Common myeloid progenitor, CD34-positive (primary cell): ENCODE results near the gene SMARCE1.

Experiments used
- CTCF ChIA-PET: fragments of 350-600 bp; sonication (Branson Sonifier 250); formaldehyde crosslinking; loops from one replicate; lab custom pipeline; 2021; ENCODE audit warnings: antibody characterized with exemption; lab: Charles Lee
- POLR2A ChIA-PET: fragments of 350-600 bp; sonication (Branson Sonifier 250); formaldehyde crosslinking; loops from one replicate; lab custom pipeline; 2021; ENCODE audit warnings: antibody characterized with exemption; lab: Charles Lee
- DNase-seq, 3 donors: peaks; one replicate each; pipeline versions ENCODE4 v3.0.0 to v3.0.0-alpha.2; 2013
- H3K27ac ChIP-seq, 2 experiments: 1 replicate in 1 of 2; 2 replicates in 1 of 2; pipeline ENCODE4 v1.7.0; 2013; ENCODE audit warnings: inconsistent platforms in 2 of 2, low read length in 2 of 2, mild to moderate bottlenecking in 2 of 2, low read depth in 1 of 2, moderate library complexity in 1 of 2; ENCODE audit not compliant: severe bottlenecking in 2 of 2, insufficient read depth in 1 of 2, poor library complexity in 1 of 2
- H3K27me3 ChIP-seq, 5 experiments: replicated peaks in 2 of 5; 1 replicate in 3 of 5; 2 replicates in 2 of 5; pipeline versions ENCODE4 v1.6.1 to v1.7.0; 2013; ENCODE audit warnings: low read length in 4 of 5, mild to moderate bottlenecking in 2 of 5, moderate library complexity in 2 of 5, inconsistent platforms in 1 of 5; ENCODE audit not compliant: insufficient read depth in 5 of 5, control insufficient read depth in 4 of 5
- H3K36me3 ChIP-seq, 4 experiments: 1 replicate in 2 of 4; 2 replicates in 2 of 4; pipeline versions ENCODE4 v1.6.1 to v1.7.0; 2013; ENCODE audit warnings: low read length in 3 of 4, control low read depth in 1 of 4, mild to moderate bottlenecking in 1 of 4; ENCODE audit not compliant: control insufficient read depth in 4 of 4, insufficient read depth in 4 of 4
- H3K4me1 ChIP-seq, 4 experiments: 1 replicate in 3 of 4; 2 replicates in 1 of 4; pipeline versions ENCODE4 v1.6.1 to v1.7.1; 2013; ENCODE audit warnings: low read length in 3 of 4, mild to moderate bottlenecking in 3 of 4, control low read depth in 1 of 4, inconsistent platforms in 1 of 4, moderate library complexity in 1 of 4; ENCODE audit not compliant: control insufficient read depth in 4 of 4, insufficient read depth in 4 of 4; ENCODE audit errors: control extremely low read depth in 1 of 4
- H3K4me3 ChIP-seq, 7 experiments: 1 replicate in 4 of 7; 2 replicates in 3 of 7; pipeline versions ENCODE4 v1.5.1 to v1.7.0; 2013; ENCODE audit warnings: mild to moderate bottlenecking in 7 of 7, low read length in 6 of 7, moderate library complexity in 6 of 7, inconsistent platforms in 2 of 7, low read depth in 2 of 7, control low read depth in 1 of 7; ENCODE audit not compliant: insufficient read depth in 4 of 7, control insufficient read depth in 1 of 7; ENCODE audit errors: extremely low read depth in 1 of 7
- H3K9me3 ChIP-seq, 5 experiments: 1 replicate in 4 of 5; 2 replicates in 1 of 5; pipeline versions ENCODE4 v1.6.1 to v1.7.1; 2013; ENCODE audit warnings: low read length in 4 of 5, mild to moderate bottlenecking in 2 of 5, inconsistent platforms in 1 of 5, low read depth in 1 of 5, moderate library complexity in 1 of 5; ENCODE audit not compliant: control insufficient read depth in 4 of 5, insufficient read depth in 2 of 5; ENCODE audit errors: control extremely low read depth in 1 of 5
- WGBS: methylation state at CpG from one replicate; pipeline ENCODE4 v1.1.5; 2013; ENCODE audit not compliant: insufficient coverage; 5-methylcytosine and 5-hydroxymethylcytosine counted together

SMARCE1 gene

DNA sequence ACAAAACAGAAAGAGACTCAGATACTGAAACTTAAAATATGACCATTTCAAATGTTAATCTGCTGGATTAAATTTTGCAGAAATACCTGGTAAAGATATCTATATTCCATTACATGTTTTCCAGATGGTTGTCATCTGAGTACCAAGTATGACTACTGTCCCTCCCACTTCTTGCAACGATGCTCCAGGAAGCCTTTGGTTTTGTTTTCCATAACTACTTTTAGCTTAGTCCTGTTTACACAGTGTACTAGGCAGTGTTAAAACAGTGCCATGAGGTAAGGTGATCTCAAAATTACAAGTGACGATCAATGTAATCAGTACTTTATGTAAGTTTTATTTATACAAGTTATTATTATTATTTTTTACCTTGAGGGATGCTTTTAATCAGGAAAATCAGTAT is 17.8 kb downstream of the SMARCE1 start:
- no peak overlapping the region for H3K27ac ChIP-seq
- WGBS = no CpG with 5 or more reads among the region's 2 CpGs
- no peaks in the 10 kb centered on the region for H3K27me3 ChIP-seq
- H3K4me1 ChIP-seq = no peaks in the 10 kb centered on the region
- ChIA-PET POLR2A (no interaction called here), CTCF (interaction anchor here (1.4 to 2.8 kb wide), 2 partner anchors 10 to 11 kb away, joined by 3 to 7 read pairs; no protein-coding TSS in a partner anchor)
- no peak overlapping the region for H3K4me3 ChIP-seq
- no peak for DNase-seq
- no peaks in the 10 kb centered on the region for H3K9me3 ChIP-seq
- H3K36me3 ChIP-seq = peaks cover 20 to 78% (median 46%) of the 10 kb centered on the region in 4 experiments

DNA sequence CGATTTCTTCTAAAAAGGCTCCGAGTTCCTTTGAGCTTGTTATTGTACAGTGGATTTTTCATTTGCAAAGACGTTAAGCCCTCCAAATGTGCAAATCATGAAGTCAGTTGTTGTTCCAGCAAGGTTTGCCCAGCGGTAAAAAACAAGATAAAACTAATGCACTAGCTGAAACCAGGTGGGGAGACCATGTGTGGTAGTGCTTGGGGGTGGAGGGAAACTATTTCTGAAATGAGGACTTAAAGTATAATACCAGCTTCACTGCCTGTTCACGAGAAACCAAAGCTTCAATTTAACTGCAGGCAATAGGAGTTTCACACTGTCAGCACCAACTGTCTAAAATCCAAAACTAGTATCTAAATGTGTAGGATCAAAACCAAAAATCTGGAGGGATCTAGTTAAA is 22.3 kb downstream of the SMARCE1 start:
- H3K27me3 ChIP-seq = peaks cover 0 to 5% (median 3%) of the 10 kb centered on the region in 5 experiments
- CTCF ChIA-PET = interaction anchor here (0.9 to 2.6 kb wide), 6 partner anchors 10 to 66 kb away, joined by 3 to 9 read pairs (median 4); no protein-coding TSS in a partner anchor
- 81% methylated on average over 4 of the region's 5 CpGs for WGBS
- no peak for DNase-seq
- no peaks in the 10 kb centered on the region for H3K9me3 ChIP-seq
- no peak overlapping the region for H3K4me3 ChIP-seq
- POLR2A ChIA-PET = interaction anchor here (0.5 kb wide), 1 partner anchor 1953 kb away, joined by 3 read pairs; no protein-coding TSS in a partner anchor
- peaks cover 5 to 33% (median 19%) of the 10 kb centered on the region in 4 experiments for H3K36me3 ChIP-seq
- H3K27ac ChIP-seq = no peak overlapping the region
- peaks cover 10 to 18% (median 12%) of the 10 kb centered on the region in 4 experiments for H3K4me1 ChIP-seq

DNA sequence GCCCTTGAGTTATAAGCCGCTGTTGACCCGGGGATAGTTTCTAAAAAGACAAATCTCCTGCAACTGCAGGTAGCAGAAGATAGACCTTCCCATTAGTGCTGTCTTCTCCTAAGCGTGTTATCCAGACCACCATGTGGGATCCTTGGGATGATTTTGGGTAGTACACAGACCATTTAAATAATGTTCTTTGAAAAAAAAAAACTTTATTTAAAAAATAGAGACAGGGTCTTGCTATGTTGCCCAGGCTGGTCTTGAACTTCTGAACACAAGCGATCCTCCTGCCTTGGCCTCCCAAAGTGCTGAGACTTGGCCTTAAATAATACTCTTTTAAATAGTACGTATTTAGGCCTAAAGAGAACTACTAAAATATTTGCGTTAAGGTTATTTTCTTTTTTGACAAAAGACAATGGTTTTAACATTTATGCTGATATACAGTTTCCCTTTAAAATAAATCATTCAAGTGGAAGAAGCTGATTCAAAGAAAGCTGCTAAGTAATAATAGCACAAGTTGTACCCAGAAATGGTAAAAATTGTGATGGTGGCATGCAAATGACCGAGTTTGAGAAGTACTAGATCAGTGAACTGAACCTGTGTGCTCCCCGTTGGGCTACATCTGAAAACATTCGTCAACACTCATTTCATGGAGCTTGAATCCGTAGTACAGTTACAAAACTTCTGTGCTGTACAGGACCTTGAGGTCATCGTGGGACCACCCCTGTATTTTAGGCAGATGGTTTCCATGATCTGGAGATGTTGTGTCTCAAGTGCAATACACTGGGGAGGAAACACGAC is 24.0 kb downstream of the SMARCE1 start:
- H3K4me3 ChIP-seq = no peak overlapping the region
- H3K27ac ChIP-seq = no peak overlapping the region
- CTCF ChIA-PET = interaction anchor here (1.7 to 2.6 kb wide), 2 partner anchors 17 to 62 kb away, joined by 4 to 9 read pairs; no protein-coding TSS in a partner anchor
- peaks cover 12 to 22% (median 14%) of the 10 kb centered on the region in 4 experiments for H3K4me1 ChIP-seq
- WGBS = 84% methylated on average over 7 of the region's 12 CpGs
- peaks cover 0 to 5% (median 3%) of the 10 kb centered on the region in 5 experiments for H3K27me3 ChIP-seq
- no peaks in the 10 kb centered on the region for H3K9me3 ChIP-seq
- H3K36me3 ChIP-seq = peaks cover 2 to 16% (median 10%) of the 10 kb centered on the region in 4 experiments
- DNase-seq = no peak
- POLR2A ChIA-PET = no interaction called here

DNA sequence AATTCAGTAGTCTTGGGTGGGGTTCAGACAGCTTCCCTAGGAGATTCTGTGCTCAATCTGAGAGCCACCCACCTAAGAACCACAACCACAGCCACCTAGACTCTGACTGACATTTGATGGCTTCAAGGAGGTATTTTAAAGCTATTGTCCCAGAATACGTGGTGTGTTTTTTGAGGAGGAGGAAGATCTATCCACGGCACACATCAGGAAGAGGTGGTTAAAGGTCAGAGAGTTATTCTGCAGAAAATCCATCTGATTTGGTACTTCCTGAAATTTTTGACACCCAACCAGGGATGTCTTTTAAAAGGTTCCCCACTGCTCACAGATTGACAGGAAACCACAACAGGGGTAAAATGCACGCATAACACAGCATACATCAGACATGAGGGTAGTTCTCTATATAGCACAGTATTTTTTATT is 25.1 kb downstream of the SMARCE1 start:
- H3K27ac ChIP-seq = no peak overlapping the region
- peak; percentile 61 to 93 (median 91) for DNase-seq
- peaks cover 0 to 7% (median 3%) of the 10 kb centered on the region in 5 experiments for H3K27me3 ChIP-seq
- H3K36me3 ChIP-seq = peaks cover 0 to 6% (median 3%) of the 10 kb centered on the region in 4 experiments
- no peaks in the 10 kb centered on the region for H3K9me3 ChIP-seq
- peaks cover 12 to 22% (median 14%) of the 10 kb centered on the region in 4 experiments for H3K4me1 ChIP-seq
- peak overlapping the region in 1 of 7 experiments; percentile 4 for H3K4me3 ChIP-seq
- ChIA-PET CTCF (interaction anchor here (1.3 kb wide), 1 partner anchor 62 kb away, joined by 3 read pairs; no protein-coding TSS in a partner anchor), POLR2A (no interaction called here)
- WGBS = 0% methylated on average over 1 of the region's 3 CpGs

DNA sequence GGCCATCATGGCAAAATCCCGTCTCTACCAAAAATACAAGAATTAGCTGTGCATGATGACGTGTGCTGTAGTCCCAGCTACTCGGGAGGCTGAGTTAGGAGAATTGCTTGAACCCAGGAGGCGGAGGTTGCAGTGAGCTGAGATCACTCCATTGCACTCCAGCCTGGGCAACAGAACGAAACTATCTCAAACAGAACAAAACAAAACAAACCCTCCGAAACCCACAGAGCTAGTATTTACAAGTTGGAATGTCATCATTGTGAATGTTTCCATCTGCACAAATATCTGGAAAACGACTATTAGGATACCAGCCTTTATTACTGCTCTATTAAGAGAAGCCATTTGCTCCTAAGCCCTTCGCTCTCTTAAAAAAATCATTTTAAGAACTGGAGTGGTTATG is 26.0 kb downstream of the SMARCE1 start:
- 95% methylated on average over 8 of the region's 8 CpGs for WGBS
- Histone ChIP-seq H3K27me3 (peaks cover 0 to 7% (median 3%) of the 10 kb centered on the region in 5 experiments), H3K4me3 (no peak overlapping the region), H3K9me3 (no peaks in the 10 kb centered on the region), H3K4me1 (peaks cover 12 to 22% (median 14%) of the 10 kb centered on the region in 4 experiments), H3K27ac (no peak overlapping the region), H3K36me3 (no peaks in the 10 kb centered on the region)
- no peak for DNase-seq
- CTCF ChIA-PET = interaction anchor here (0.9 to 1.3 kb wide), 4 partner anchors 12 to 166 kb away, joined by 3 to 4 read pairs (median 3); no protein-coding TSS in a partner anchor
- POLR2A ChIA-PET = interaction anchor here (0.9 kb wide), 1 partner anchor 39 kb away, joined by 5 read pairs; no protein-coding TSS in a partner anchor

DNA sequence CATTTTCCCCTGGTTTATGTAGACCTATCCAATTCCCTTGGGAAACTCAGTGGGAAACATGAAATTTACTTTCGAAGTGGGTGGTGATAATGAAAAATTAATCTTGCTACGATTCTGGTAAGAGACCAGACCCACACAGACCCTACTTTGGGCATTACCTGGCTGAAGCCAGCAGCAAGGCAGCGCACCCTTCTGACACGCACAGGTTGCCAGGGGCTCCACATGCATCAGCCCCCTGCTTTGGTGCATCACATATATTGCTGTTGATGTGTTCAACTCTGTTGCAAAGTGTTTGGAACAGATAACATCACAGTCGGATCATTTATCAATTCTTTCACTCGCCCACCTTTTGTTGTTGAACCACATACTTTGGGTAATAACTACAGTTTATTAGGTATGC is 26.6 kb downstream of the SMARCE1 start:
- Histone ChIP-seq H3K4me1 (peaks cover 12 to 22% (median 14%) of the 10 kb centered on the region in 4 experiments), H3K9me3 (no peaks in the 10 kb centered on the region), H3K27ac (no peak overlapping the region), H3K36me3 (no peaks in the 10 kb centered on the region), H3K4me3 (no peak overlapping the region), H3K27me3 (peaks cover 0 to 9% (median 3%) of the 10 kb centered on the region in 5 experiments)
- ChIA-PET POLR2A (interaction anchor here (0.9 kb wide), 1 partner anchor 39 kb away, joined by 5 read pairs; no protein-coding TSS in a partner anchor), CTCF (interaction anchor here (0.7 to 2.1 kb wide), 5 partner anchors 11 to 166 kb away, joined by 3 to 5 read pairs (median 4); no protein-coding TSS in a partner anchor)
- no peak for DNase-seq
- 95% methylated on average over 6 of the region's 6 CpGs for WGBS
